Testis (tissue), 3 donors: Measurements from ENCODE around the gene TSEN54. TPM values are rescaled to one million over a fixed set of nuclear protein-coding genes. Genes with fewer than 3 reads are reported as not detected.

ENCODE experiments used
- DNase-seq: peaks from one replicate; pipeline ENCODE4 v3.0.0-alpha.2; 2019
- H3K27ac ChIP-seq, 2 donors: fragments of 200-600 bp; sonication (generic); one replicate each; pipeline ENCODE4 v1.5.1; 2019
- H3K27me3 ChIP-seq: fragments of 200-600 bp; sonication (generic); one replicate; pipeline ENCODE4 v1.5.1; 2019
- H3K36me3 ChIP-seq: fragments of 200-600 bp; sonication (generic); one replicate; pipeline ENCODE4 v1.5.1; 2017; ENCODE audit warnings: low read depth; ENCODE audit errors: missing control alignments
- H3K4me1 ChIP-seq: fragments of 200-600 bp; sonication (generic); one replicate; pipeline ENCODE4 v1.5.1; 2019
- H3K4me3 ChIP-seq, 2 donors: fragments of 200-600 bp; sonication (generic); one replicate each; pipeline ENCODE4 v1.5.1; 2017 to 2019
- H3K9me3 ChIP-seq: fragments of 200-600 bp; sonication (generic); one replicate; pipeline ENCODE4 v1.5.1; 2017
- POLR2A ChIP-seq: fragments of 450-650 bp; IDR thresholded peaks from one replicate; pipeline ENCODE4 v1.6.1; 2017; ENCODE audit warnings: antibody characterized with exemption, mild to moderate bottlenecking, moderate library complexity
- WGBS, 2 donors: methylation state at CpG; one replicate each; pipeline ENCODE4 v1.1.5; 2018; 5-methylcytosine and 5-hydroxymethylcytosine counted together
- intact Hi-C: fragments of 100-400 bp; cut with DNase I; formaldehyde crosslinking; loops from one replicate; pipeline ENCODE4 v1.15.1; 2023; ENCODE audit warnings: low total_unique reads
- polyA plus RNA-seq: library from polyadenylated mRNA; stranded (reverse); fragments of 350-450 nt; fragmentation: Illumina TruSeq; extraction: RNeasy Lipid Tissue Mini Kit (QIAGEN cat#74804); gene quantifications from one replicate; pipeline ENCODE4 v1.2.3, GENCODE V29; 2014; ENCODE audit warnings: low read depth, low replicate concordance; ENCODE audit not compliant: insufficient read depth
- total RNA-seq, 2 donors: library from RNA; depleted of rRNA; stranded (reverse); fragments of >200 nt; gene quantifications; one replicate each; pipeline ENCODE4 v1.2.3, GENCODE V29; 2016
- TF ChIP-seq, protein P1 (sequence below), 3 experiments: fragments of 450-650 bp in 2 of 3; fragments of 200-600 bp in 1 of 3; sonication (generic) in 1 of 3; IDR thresholded peaks; one replicate each; pipeline ENCODE4 v1.5.1; 2016 to 2019; ENCODE audit warnings: antibody characterized with exemption in 3 of 3, mild to moderate bottlenecking in 2 of 3, moderate library complexity in 1 of 3

TSEN54 gene
- total and polyA plus RNA-seq, 3 donors from 2014 or later = 28.3 to 46.6 (median 45.7) TPM

- TF ChIP-seq POLR2A = no peak
- TF ChIP-seq, protein P1, sequence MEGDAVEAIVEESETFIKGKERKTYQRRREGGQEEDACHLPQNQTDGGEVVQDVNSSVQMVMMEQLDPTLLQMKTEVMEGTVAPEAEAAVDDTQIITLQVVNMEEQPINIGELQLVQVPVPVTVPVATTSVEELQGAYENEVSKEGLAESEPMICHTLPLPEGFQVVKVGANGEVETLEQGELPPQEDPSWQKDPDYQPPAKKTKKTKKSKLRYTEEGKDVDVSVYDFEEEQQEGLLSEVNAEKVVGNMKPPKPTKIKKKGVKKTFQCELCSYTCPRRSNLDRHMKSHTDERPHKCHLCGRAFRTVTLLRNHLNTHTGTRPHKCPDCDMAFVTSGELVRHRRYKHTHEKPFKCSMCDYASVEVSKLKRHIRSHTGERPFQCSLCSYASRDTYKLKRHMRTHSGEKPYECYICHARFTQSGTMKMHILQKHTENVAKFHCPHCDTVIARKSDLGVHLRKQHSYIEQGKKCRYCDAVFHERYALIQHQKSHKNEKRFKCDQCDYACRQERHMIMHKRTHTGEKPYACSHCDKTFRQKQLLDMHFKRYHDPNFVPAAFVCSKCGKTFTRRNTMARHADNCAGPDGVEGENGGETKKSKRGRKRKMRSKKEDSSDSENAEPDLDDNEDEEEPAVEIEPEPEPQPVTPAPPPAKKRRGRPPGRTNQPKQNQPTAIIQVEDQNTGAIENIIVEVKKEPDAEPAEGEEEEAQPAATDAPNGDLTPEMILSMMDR (IDR thresholded peaks at IDR 0.05) = no peak
- Histone ChIP-seq H3K27me3 (no peaks in the 10 kb centered on the region), H3K4me1 (peaks cover 8% of the 10 kb centered on the region), H3K27ac (no peak overlapping the region), H3K4me3 (no peak overlapping the region), H3K36me3 (peaks cover 3% of the 10 kb centered on the region), H3K9me3 (no peaks in the 10 kb centered on the region)
- 88 to 93% methylated on average over 6 to 7 of the region's 7 CpGs for WGBS, 2 donors
- intact Hi-C loops = no loop called here
- no peak for DNase-seq
Observed at GRCh38 chr17:75523647-75524046, 7.3 kb downstream of the TSEN54 start.

- no peak for TF ChIP-seq POLR2A
- TF ChIP-seq, protein P1 (IDR thresholded peaks at IDR 0.05) = no peak
- Histone ChIP-seq H3K4me1 (peaks cover 8% of the 10 kb centered on the region), H3K27ac (peak overlapping the region; percentile 63 to 69), H3K9me3 (no peaks in the 10 kb centered on the region), H3K4me3 (peak overlapping the region; percentile 62 to 78), H3K27me3 (no peaks in the 10 kb centered on the region), H3K36me3 (peaks cover 3% of the 10 kb centered on the region)
- no peak for DNase-seq
- intact Hi-C loops = no loop called here
- 21 to 30% methylated on average over 12 to 24 of the region's 24 CpGs for WGBS, 2 donors
Observed at GRCh38 chr17:75524269-75524969, 8.1 kb downstream of the TSEN54 start.

GRCh38 chr17:75524970-75525805, 8.9 kb downstream of the TSEN54 start, which contains the start of gene LLGL2:
Gene LLGL2 (plus strand): TSS chr17:75525697. CDS start chr17:75543427, 17,730 bp downstream.
- peak within 1 kb of the TSS; percentile 62 to 78 for H3K4me3 ChIP-seq
- H3K9me3 ChIP-seq = no peaks in the 10 kb centered on the region
- no peak for TF ChIP-seq POLR2A
- TF ChIP-seq, protein P1 (IDR thresholded peaks at IDR 0.05) = peak in 1 of 3 experiments; percentile 30
- H3K27ac ChIP-seq = peak within 1 kb of the TSS; percentile 63 to 69
- 1 to 3% methylated on average over 22 to 47 of the region's 108 CpGs for WGBS, 2 donors
- H3K36me3 ChIP-seq = no peaks in the 10 kb centered on the region
- intact Hi-C loops = no loop called here
- peaks cover 8% of the 10 kb centered on the region for H3K4me1 ChIP-seq
- peak; percentile 82 for DNase-seq
- no peaks in the 10 kb centered on the region for H3K27me3 ChIP-seq

- Histone ChIP-seq H3K27me3 (no peaks in the 10 kb centered on the region), H3K36me3 (no peaks in the 10 kb centered on the region), H3K4me1 (peaks cover 10% of the 10 kb centered on the region), H3K27ac (no peak overlapping the region), H3K9me3 (no peaks in the 10 kb centered on the region), H3K4me3 (peak overlapping the region; percentile 56 to 62)
- no peak for DNase-seq
- TF ChIP-seq, protein P1 (IDR thresholded peaks at IDR 0.05) = no peak
- no peak for TF ChIP-seq POLR2A
- intact Hi-C loops = no loop called here
- WGBS, 2 donors = 0 to 2% methylated on average over 5 to 34 of the region's 60 CpGs
Observed at GRCh38 chr17:75525806-75526554, 9.7 kb downstream of the TSEN54 start.
